ENCODE results near the gene RND2. TPM values are rescaled to one million over a fixed set of nuclear protein-coding genes. Genes with fewer than 3 reads are reported as not detected.

The RND2 gene
- total and polyA plus RNA-seq, 2 of the 4 experiments (the other 2 are of a cell fraction): 1.1 to 1.9 TPM

GRCh38 chr17:43039646-43040045, 14.6 kb downstream of the RND2 start:
- H2BK20ac ChIP-seq (ENCODE audit: low read depth, low read length): no peak overlapping the region
- H3K23ac ChIP-seq (ENCODE audit: low read depth, low read length): no peak overlapping the region
- no peak overlapping the region for H3K4me2 ChIP-seq (ENCODE audit: low read depth, low read length)
- H2BK120ac ChIP-seq (ENCODE audit: low read depth, low read length): no peak overlapping the region
- no peak overlapping the region for H2AFZ ChIP-seq (replicated peaks; ENCODE audit: low read length, poor library complexity)
- no TSS peak for BruUV-seq (replicated peaks)
- no peak overlapping the region for H3K18ac ChIP-seq (ENCODE audit: low read depth, low read length)
- dilution Hi-C loops (cut with HindIII; ENCODE audit: low sequenced_read_pairs, unreplicated experiment): no loop called here
- H3K14ac ChIP-seq (replicated peaks; ENCODE audit: low read depth, low read length): no peak overlapping the region
- no peaks in the 10 kb centered on the region for H3K79me1 ChIP-seq (ENCODE audit: low read depth in 1 of 2, low read length in 2 of 2)
- 0 out of 2 replicates have a peak, but pooled peaks cover 3% of the 10 kb centered on the region for H3K9me1 ChIP-seq (ENCODE audit: insufficient read depth, low read length)
- no peak overlapping the region for H2AK5ac ChIP-seq (ENCODE audit: low read depth, low read length)
- H2BK5ac ChIP-seq (ENCODE audit: low read depth, low read length, poor library complexity, severe bottlenecking): no peak overlapping the region
- no peak overlapping the region for H2AK9ac ChIP-seq (replicated peaks; ENCODE audit: low read depth, low read length, poor library complexity)
- CTCF ChIA-PET: no interaction called here
- no peaks in the 10 kb centered on the region for H4K20me1 ChIP-seq (ENCODE audit: insufficient read depth, low read length)
- H3K9ac ChIP-seq (ENCODE audit: low read depth, low read length): no peak overlapping the region
- H3K9me3 ChIP-seq (ENCODE audit: control insufficient read depth, insufficient read depth, low read length): no peaks in the 10 kb centered on the region
- TF ChIP-seq, protein P1, sequence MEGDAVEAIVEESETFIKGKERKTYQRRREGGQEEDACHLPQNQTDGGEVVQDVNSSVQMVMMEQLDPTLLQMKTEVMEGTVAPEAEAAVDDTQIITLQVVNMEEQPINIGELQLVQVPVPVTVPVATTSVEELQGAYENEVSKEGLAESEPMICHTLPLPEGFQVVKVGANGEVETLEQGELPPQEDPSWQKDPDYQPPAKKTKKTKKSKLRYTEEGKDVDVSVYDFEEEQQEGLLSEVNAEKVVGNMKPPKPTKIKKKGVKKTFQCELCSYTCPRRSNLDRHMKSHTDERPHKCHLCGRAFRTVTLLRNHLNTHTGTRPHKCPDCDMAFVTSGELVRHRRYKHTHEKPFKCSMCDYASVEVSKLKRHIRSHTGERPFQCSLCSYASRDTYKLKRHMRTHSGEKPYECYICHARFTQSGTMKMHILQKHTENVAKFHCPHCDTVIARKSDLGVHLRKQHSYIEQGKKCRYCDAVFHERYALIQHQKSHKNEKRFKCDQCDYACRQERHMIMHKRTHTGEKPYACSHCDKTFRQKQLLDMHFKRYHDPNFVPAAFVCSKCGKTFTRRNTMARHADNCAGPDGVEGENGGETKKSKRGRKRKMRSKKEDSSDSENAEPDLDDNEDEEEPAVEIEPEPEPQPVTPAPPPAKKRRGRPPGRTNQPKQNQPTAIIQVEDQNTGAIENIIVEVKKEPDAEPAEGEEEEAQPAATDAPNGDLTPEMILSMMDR (conservative IDR thresholded peaks at IDR 0.05; ENCODE audit: low read depth, low read length): no peak
- no peak for TF ChIP-seq MXI1 (IDR thresholded peaks at IDR 0.05; ENCODE audit: borderline replicate concordance, low read depth, low read length)
- no peak for TF ChIP-seq RCOR1 (IDR thresholded peaks at IDR 0.05; ENCODE audit: insufficient replicate concordance, low read length)
- TF ChIP-seq MAFK (IDR thresholded peaks at IDR 0.05; ENCODE audit: low read depth, low read length): no peak
- no peak for TF ChIP-seq MAZ (IDR thresholded peaks at IDR 0.05; ENCODE audit: borderline replicate concordance, low read depth, low read length)
- TF ChIP-seq NFE2L2 (IDR thresholded peaks at IDR 0.05; ENCODE audit: low read depth, low read length): no peak
- TF ChIP-seq, protein P2, sequence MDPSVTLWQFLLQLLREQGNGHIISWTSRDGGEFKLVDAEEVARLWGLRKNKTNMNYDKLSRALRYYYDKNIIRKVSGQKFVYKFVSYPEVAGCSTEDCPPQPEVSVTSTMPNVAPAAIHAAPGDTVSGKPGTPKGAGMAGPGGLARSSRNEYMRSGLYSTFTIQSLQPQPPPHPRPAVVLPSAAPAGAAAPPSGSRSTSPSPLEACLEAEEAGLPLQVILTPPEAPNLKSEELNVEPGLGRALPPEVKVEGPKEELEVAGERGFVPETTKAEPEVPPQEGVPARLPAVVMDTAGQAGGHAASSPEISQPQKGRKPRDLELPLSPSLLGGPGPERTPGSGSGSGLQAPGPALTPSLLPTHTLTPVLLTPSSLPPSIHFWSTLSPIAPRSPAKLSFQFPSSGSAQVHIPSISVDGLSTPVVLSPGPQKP (IDR thresholded peaks at IDR 0.05; ENCODE audit: borderline replicate concordance, low read depth, low read length): no peak
- TF ChIP-seq RAD21 (IDR thresholded peaks at IDR 0.05; ENCODE audit: low read length): no peak
- TF ChIP-seq CEBPB (IDR thresholded peaks at IDR 0.05; ENCODE audit: low read depth, low read length): no peak
- no peak for TF ChIP-seq CHD1 (IDR thresholded peaks at IDR 0.05; ENCODE audit: low read depth, low read length)
- no peak for TF ChIP-seq RFX5 (IDR thresholded peaks at IDR 0.05; ENCODE audit: low read depth, low read length)
- POLR2A ChIA-PET (ENCODE audit: unreplicated experiment): no interaction called here
- H2BK15ac ChIP-seq (ENCODE audit: low read depth, low read length): no peak overlapping the region
- peaks cover 6% of the 10 kb centered on the region for H3K4me1 ChIP-seq (ENCODE audit: control insufficient read depth, insufficient read depth, low read length)
- H3K4me3 ChIP-seq (ENCODE audit: insufficient read depth, low read depth, low read length): no peak overlapping the region
- H3K4ac ChIP-seq (ENCODE audit: low read depth, low read length): no peak overlapping the region
- no CpG with 5 or more reads among the region's 2 CpGs for WGBS, 2 experiments (ENCODE audit: extremely low coverage in 2 of 2, insufficient read length in 1 of 2)
- no peak overlapping the region for H4K91ac ChIP-seq (ENCODE audit: insufficient read depth, low read depth, low read length)
- no peak overlapping the region for H3K56ac ChIP-seq (ENCODE audit: extremely low read depth, insufficient read depth, low read length)
- H3K27me3 ChIP-seq (ENCODE audit: control insufficient read depth, insufficient read depth, low read length): no peaks in the 10 kb centered on the region
- no peak overlapping the region for H4K8ac ChIP-seq (ENCODE audit: low read depth in 2 of 2, low read length in 2 of 2)
- intact Hi-C loops (cut with micrococcal nuclease): no loop called here
- H4K5ac ChIP-seq (ENCODE audit: low read depth, low read length): no peak overlapping the region
- no peak for ATAC-seq (ENCODE audit: low read depth)
- no peaks in the 10 kb centered on the region for H3K36me3 ChIP-seq (ENCODE audit: control insufficient read depth, insufficient read depth, low read length)
- in situ Hi-C loops (cut with MboI; ENCODE audit: low sequenced_read_pairs): no loop called here
- DNase-seq: no peak
- H3K27ac ChIP-seq (ENCODE audit: insufficient read depth, low read length): no peak overlapping the region

Data from IMR-90 (cell line).